Keratinocyte (primary cell): ENCODE data around the gene BHLHA9.

Source experiments
- EZH2 ChIP-seq: IDR thresholded peaks from one replicate; pipeline ENCODE4 v1.6.1; 2012; ENCODE audit warnings: inconsistent platforms, mild to moderate bottlenecking, low read length, moderate library complexity
- TF ChIP-seq, protein P1 (sequence below), 3 experiments: IDR thresholded peaks in 1 of 3; conservative IDR thresholded peaks in 1 of 3; optimal IDR thresholded peaks in 1 of 3; 2 replicates in 2 of 3; 3 replicates in 1 of 3; pipeline versions ENCODE3 to v1.5.1; 2011; ENCODE audit warnings: low read length in 3 of 3, mild to moderate bottlenecking in 3 of 3, moderate library complexity in 2 of 3, control low read depth in 1 of 3, inconsistent platforms in 1 of 3; ENCODE audit not compliant: insufficient read depth in 2 of 3; ENCODE audit errors: extremely low read depth in 1 of 3

- no peak for TF ChIP-seq EZH2
- TF ChIP-seq, protein P1, sequence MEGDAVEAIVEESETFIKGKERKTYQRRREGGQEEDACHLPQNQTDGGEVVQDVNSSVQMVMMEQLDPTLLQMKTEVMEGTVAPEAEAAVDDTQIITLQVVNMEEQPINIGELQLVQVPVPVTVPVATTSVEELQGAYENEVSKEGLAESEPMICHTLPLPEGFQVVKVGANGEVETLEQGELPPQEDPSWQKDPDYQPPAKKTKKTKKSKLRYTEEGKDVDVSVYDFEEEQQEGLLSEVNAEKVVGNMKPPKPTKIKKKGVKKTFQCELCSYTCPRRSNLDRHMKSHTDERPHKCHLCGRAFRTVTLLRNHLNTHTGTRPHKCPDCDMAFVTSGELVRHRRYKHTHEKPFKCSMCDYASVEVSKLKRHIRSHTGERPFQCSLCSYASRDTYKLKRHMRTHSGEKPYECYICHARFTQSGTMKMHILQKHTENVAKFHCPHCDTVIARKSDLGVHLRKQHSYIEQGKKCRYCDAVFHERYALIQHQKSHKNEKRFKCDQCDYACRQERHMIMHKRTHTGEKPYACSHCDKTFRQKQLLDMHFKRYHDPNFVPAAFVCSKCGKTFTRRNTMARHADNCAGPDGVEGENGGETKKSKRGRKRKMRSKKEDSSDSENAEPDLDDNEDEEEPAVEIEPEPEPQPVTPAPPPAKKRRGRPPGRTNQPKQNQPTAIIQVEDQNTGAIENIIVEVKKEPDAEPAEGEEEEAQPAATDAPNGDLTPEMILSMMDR (optimal IDR thresholded peaks at IDR 0.05 in 1 of 3, IDR thresholded peaks at IDR 0.05 in 1 of 3, conservative IDR thresholded peaks at IDR 0.05 in 1 of 3; ENCODE audit: extremely low read depth in 1 of 3, insufficient read depth in 2 of 3, low read length in 3 of 3): no peak
These were observed 24.0 kb downstream of the BHLHA9 start for GRCh38 chr17:1294157-1294717.
